SU-DHL-6 (cell line): ENCODE measurements around the gene ELAPOR1.

Source experiments
- H2AFZ ChIP-seq: fragments of 200-600 bp; sonication (generic); 2 replicates; pipeline ENCODE4 v1.6.1; 2014; ENCODE audit warnings: low read depth, mild to moderate bottlenecking, moderate library complexity, mixed read lengths, antibody characterized with exemption, low read length; ENCODE audit not compliant: severe bottlenecking
- H3F3A ChIP-seq: fragments of 200-600 bp; shearing (Covaris generic); 2 replicates; pipeline ENCODE4 v1.6.0; 2016; ENCODE audit warnings: antibody characterized with exemption, mild to moderate bottlenecking; ENCODE audit not compliant: insufficient read depth
- H3K27ac ChIP-seq: fragments of 200-600 bp; sonication (generic); 2 replicates; pipeline ENCODE4 v1.5.1; 2016; ENCODE audit warnings: low read depth, mild to moderate bottlenecking, low read length, moderate library complexity, mixed read lengths
- H3K27me3 ChIP-seq: fragments of 200-600 bp; sonication (generic), shearing (Covaris generic); 2 replicates; pipeline ENCODE4 v1.6.0; 2014; ENCODE audit warnings: mild to moderate bottlenecking, low read length
- H3K36me3 ChIP-seq: fragments of 200-600 bp; sonication (generic); 2 replicates; pipeline ENCODE4 v1.6.1; 2014; ENCODE audit warnings: mild to moderate bottlenecking, low read length, mixed read lengths
- H3K4me2 ChIP-seq: fragments of 300-600, 200-600 bp; shearing (Covaris generic), sonication (generic); 2 replicates; pipeline ENCODE4 v1.6.0; 2014; ENCODE audit warnings: low read length, low read depth, mild to moderate bottlenecking; ENCODE audit not compliant: poor library complexity, severe bottlenecking
- H3K4me3 ChIP-seq: fragments of 200-600 bp; sonication (generic); 2 replicates; pipeline ENCODE4 v1.5.1; 2014; ENCODE audit warnings: antibody characterized with exemption, low read length, mild to moderate bottlenecking, mixed read lengths; ENCODE audit not compliant: insufficient read depth, poor library complexity, severe bottlenecking
- H3K79me2 ChIP-seq: fragments of 200-600 bp; sonication (generic); 2 replicates; pipeline ENCODE4 v1.6.1; 2014; ENCODE audit warnings: mild to moderate bottlenecking, low read length, moderate library complexity; ENCODE audit not compliant: insufficient read depth
- H3K9ac ChIP-seq: fragments of 200-600 bp; sonication (generic); 2 replicates; pipeline ENCODE4 v1.7.0; 2014; ENCODE audit warnings: mild to moderate bottlenecking, low read length
- H3K9me2 ChIP-seq: fragments of 200-600 bp; sonication (generic); replicated peaks from 2 replicates; pipeline ENCODE4 v1.6.1; 2014; ENCODE audit warnings: low read length; ENCODE audit not compliant: insufficient read depth
- H3K9me3 ChIP-seq: fragments of 200-600 bp; sonication (generic); 2 replicates; pipeline ENCODE4 v1.6.1; 2014; ENCODE audit warnings: low read length, mixed read lengths; ENCODE audit not compliant: insufficient read depth
- H4K20me1 ChIP-seq: fragments of 200-600 bp; sonication (generic); 2 replicates; pipeline ENCODE4 v1.6.1; 2014; ENCODE audit warnings: low read depth, mild to moderate bottlenecking, antibody characterized with exemption, low read length, moderate library complexity, mixed read lengths
- CTCF ChIP-seq: fragments of 200-600 bp; sonication (generic); IDR thresholded peaks from one replicate; pipeline ENCODE4 v1.5.1; 2017; ENCODE audit warnings: antibody characterized with exemption, mild to moderate bottlenecking, low read length, moderate library complexity; ENCODE audit not compliant: insufficient read depth, poor library complexity, severe bottlenecking
- EZH2phosphoT487 ChIP-seq: fragments of 200-600 bp; sonication (generic), shearing (Covaris generic); conservative IDR thresholded peaks from 2 replicates; pipeline ENCODE4 v1.6.1; 2018; ENCODE audit warnings: mild to moderate bottlenecking, antibody characterized with exemption, low read length, moderate library complexity, mixed read lengths

Gene ELAPOR1

GRCh38 chr1:109161858-109162606 is 48.1 kb downstream of the ELAPOR1 start:
- no peak overlapping the region for H2AFZ ChIP-seq
- no peaks in the 10 kb centered on the region for H3K36me3 ChIP-seq
- H3K9ac ChIP-seq, result no peak overlapping the region
- H3F3A ChIP-seq, result no peaks in the 10 kb centered on the region
- H3K4me2 ChIP-seq, result no peak overlapping the region
- H3K4me3 ChIP-seq, result no peak overlapping the region
- no peaks in the 10 kb centered on the region for H3K9me2 ChIP-seq
- H3K27me3 ChIP-seq, result no peaks in the 10 kb centered on the region
- no peaks in the 10 kb centered on the region for H4K20me1 ChIP-seq
- TF ChIP-seq CTCF, result no peak
- no peak for TF ChIP-seq EZH2phosphoT487
- H3K27ac ChIP-seq, result no peak overlapping the region
- no peaks in the 10 kb centered on the region for H3K79me2 ChIP-seq
- H3K9me3 ChIP-seq, result no peaks in the 10 kb centered on the region

- Histone ChIP-seq H3K9me2 (no peaks in the 10 kb centered on the region), H3F3A (no peaks in the 10 kb centered on the region), H3K9me3 (no peaks in the 10 kb centered on the region), H3K27ac (no peak overlapping the region), H3K36me3 (no peaks in the 10 kb centered on the region), H3K4me3 (no peak overlapping the region), H3K9ac (no peak overlapping the region), H4K20me1 (no peaks in the 10 kb centered on the region), H3K27me3 (no peaks in the 10 kb centered on the region), H2AFZ (no peak overlapping the region), H3K4me2 (no peak overlapping the region), H3K79me2 (no peaks in the 10 kb centered on the region)
- TF ChIP-seq CTCF, result no peak
- TF ChIP-seq EZH2phosphoT487, result no peak
Measured at GRCh38 chr1:109162626-109163025, 48.7 kb downstream of the ELAPOR1 start.

- Histone ChIP-seq H3K9me2 (no peaks in the 10 kb centered on the region), H3F3A (no peaks in the 10 kb centered on the region), H3K79me2 (no peaks in the 10 kb centered on the region), H3K36me3 (no peaks in the 10 kb centered on the region), H3K9ac (no peak overlapping the region), H3K4me3 (no peak overlapping the region), H3K27me3 (no peaks in the 10 kb centered on the region), H3K4me2 (no peak overlapping the region), H3K9me3 (no peaks in the 10 kb centered on the region), H4K20me1 (no peaks in the 10 kb centered on the region), H3K27ac (no peak overlapping the region), H2AFZ (no peak overlapping the region)
- TF ChIP-seq CTCF, result no peak
- no peak for TF ChIP-seq EZH2phosphoT487
Measured at GRCh38 chr1:109163551-109163950, 49.6 kb downstream of the ELAPOR1 start.
